SU-DHL-6 (cell line): ENCODE data around the gene CBFA2T3.

ENCODE experiments used
- H2AFZ ChIP-seq: fragments of 200-600 bp; sonication (generic); 2 replicates; pipeline ENCODE4 v1.6.1; 2014; ENCODE audit warnings: low read depth, mild to moderate bottlenecking, moderate library complexity, mixed read lengths, antibody characterized with exemption, low read length; ENCODE audit not compliant: severe bottlenecking
- H3F3A ChIP-seq: fragments of 200-600 bp; shearing (Covaris generic); 2 replicates; pipeline ENCODE4 v1.6.0; 2016; ENCODE audit warnings: antibody characterized with exemption, mild to moderate bottlenecking; ENCODE audit not compliant: insufficient read depth
- H3K27ac ChIP-seq: fragments of 200-600 bp; sonication (generic); 2 replicates; pipeline ENCODE4 v1.5.1; 2016; ENCODE audit warnings: low read depth, mild to moderate bottlenecking, low read length, moderate library complexity, mixed read lengths
- H3K27me3 ChIP-seq: fragments of 200-600 bp; sonication (generic), shearing (Covaris generic); 2 replicates; pipeline ENCODE4 v1.6.0; 2014; ENCODE audit warnings: mild to moderate bottlenecking, low read length
- H3K36me3 ChIP-seq: fragments of 200-600 bp; sonication (generic); 2 replicates; pipeline ENCODE4 v1.6.1; 2014; ENCODE audit warnings: mild to moderate bottlenecking, low read length, mixed read lengths
- H3K4me2 ChIP-seq: fragments of 300-600, 200-600 bp; shearing (Covaris generic), sonication (generic); 2 replicates; pipeline ENCODE4 v1.6.0; 2014; ENCODE audit warnings: low read length, low read depth, mild to moderate bottlenecking; ENCODE audit not compliant: poor library complexity, severe bottlenecking
- H3K4me3 ChIP-seq: fragments of 200-600 bp; sonication (generic); 2 replicates; pipeline ENCODE4 v1.5.1; 2014; ENCODE audit warnings: antibody characterized with exemption, low read length, mild to moderate bottlenecking, mixed read lengths; ENCODE audit not compliant: insufficient read depth, poor library complexity, severe bottlenecking
- H3K79me2 ChIP-seq: fragments of 200-600 bp; sonication (generic); 2 replicates; pipeline ENCODE4 v1.6.1; 2014; ENCODE audit warnings: mild to moderate bottlenecking, low read length, moderate library complexity; ENCODE audit not compliant: insufficient read depth
- H3K9ac ChIP-seq: fragments of 200-600 bp; sonication (generic); 2 replicates; pipeline ENCODE4 v1.7.0; 2014; ENCODE audit warnings: mild to moderate bottlenecking, low read length
- H3K9me2 ChIP-seq: fragments of 200-600 bp; sonication (generic); replicated peaks from 2 replicates; pipeline ENCODE4 v1.6.1; 2014; ENCODE audit warnings: low read length; ENCODE audit not compliant: insufficient read depth
- H3K9me3 ChIP-seq: fragments of 200-600 bp; sonication (generic); 2 replicates; pipeline ENCODE4 v1.6.1; 2014; ENCODE audit warnings: low read length, mixed read lengths; ENCODE audit not compliant: insufficient read depth
- H4K20me1 ChIP-seq: fragments of 200-600 bp; sonication (generic); 2 replicates; pipeline ENCODE4 v1.6.1; 2014; ENCODE audit warnings: low read depth, mild to moderate bottlenecking, antibody characterized with exemption, low read length, moderate library complexity, mixed read lengths
- EZH2phosphoT487 ChIP-seq: fragments of 200-600 bp; sonication (generic), shearing (Covaris generic); conservative IDR thresholded peaks from 2 replicates; pipeline ENCODE4 v1.6.1; 2018; ENCODE audit warnings: mild to moderate bottlenecking, antibody characterized with exemption, low read length, moderate library complexity, mixed read lengths
- TF ChIP-seq, protein P1 (sequence below): fragments of 200-600 bp; sonication (generic); IDR thresholded peaks from one replicate; pipeline ENCODE4 v1.5.1; 2017; ENCODE audit warnings: antibody characterized with exemption, mild to moderate bottlenecking, low read length, moderate library complexity; ENCODE audit not compliant: insufficient read depth, poor library complexity, severe bottlenecking

CBFA2T3 gene

DNA sequence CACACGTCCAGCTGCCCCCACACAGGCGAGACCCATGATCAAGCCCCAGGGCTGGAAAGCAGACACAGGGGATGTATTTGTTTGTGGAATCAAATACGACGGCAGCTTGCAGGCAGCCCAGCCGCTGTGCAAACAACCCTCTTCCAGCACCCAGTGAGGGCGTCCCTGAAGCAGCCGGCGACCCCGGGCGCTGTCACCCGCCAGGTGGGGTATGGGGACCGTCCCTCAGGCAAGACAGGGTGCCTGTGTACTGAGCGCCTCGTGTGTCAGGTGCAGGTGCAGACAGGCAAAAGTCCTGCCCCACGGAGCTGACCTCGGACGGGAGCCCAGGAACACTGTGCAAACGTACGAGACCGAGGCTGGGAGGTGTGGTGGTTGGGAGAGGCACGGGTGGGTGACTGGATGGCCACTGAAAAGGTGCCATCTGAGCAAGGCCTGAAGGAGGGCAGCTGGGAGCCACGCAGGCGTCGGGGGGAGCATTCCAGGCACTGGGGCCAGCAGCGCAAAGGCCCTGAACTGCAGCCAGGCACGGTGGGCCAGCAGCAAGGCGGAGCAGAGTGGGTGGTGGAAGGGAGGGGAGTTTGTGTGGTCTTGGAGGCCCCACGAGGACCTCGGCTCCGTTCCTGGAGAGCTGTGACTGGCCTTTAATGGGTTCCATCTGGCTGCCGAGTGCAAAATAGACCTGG is 48.5 kb downstream of the CBFA2T3 start:
- Histone ChIP-seq H3K9me2 (no peaks in the 10 kb centered on the region), H3F3A (no peaks in the 10 kb centered on the region), H3K36me3 (no peaks in the 10 kb centered on the region), H3K9ac (no peak overlapping the region), H3K4me3 (no peak overlapping the region), H3K27ac (no peak overlapping the region), H3K4me2 (no peak overlapping the region), H3K79me2 (peaks cover 95% of the 10 kb centered on the region), H4K20me1 (peaks cover 11% of the 10 kb centered on the region; the same call in 1 of the 2 replicates), H3K27me3 (no peaks in the 10 kb centered on the region), H2AFZ (no peak overlapping the region), H3K9me3 (no peaks in the 10 kb centered on the region)
- TF ChIP-seq, protein P1, sequence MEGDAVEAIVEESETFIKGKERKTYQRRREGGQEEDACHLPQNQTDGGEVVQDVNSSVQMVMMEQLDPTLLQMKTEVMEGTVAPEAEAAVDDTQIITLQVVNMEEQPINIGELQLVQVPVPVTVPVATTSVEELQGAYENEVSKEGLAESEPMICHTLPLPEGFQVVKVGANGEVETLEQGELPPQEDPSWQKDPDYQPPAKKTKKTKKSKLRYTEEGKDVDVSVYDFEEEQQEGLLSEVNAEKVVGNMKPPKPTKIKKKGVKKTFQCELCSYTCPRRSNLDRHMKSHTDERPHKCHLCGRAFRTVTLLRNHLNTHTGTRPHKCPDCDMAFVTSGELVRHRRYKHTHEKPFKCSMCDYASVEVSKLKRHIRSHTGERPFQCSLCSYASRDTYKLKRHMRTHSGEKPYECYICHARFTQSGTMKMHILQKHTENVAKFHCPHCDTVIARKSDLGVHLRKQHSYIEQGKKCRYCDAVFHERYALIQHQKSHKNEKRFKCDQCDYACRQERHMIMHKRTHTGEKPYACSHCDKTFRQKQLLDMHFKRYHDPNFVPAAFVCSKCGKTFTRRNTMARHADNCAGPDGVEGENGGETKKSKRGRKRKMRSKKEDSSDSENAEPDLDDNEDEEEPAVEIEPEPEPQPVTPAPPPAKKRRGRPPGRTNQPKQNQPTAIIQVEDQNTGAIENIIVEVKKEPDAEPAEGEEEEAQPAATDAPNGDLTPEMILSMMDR = no peak
- no peak for TF ChIP-seq EZH2phosphoT487

DNA sequence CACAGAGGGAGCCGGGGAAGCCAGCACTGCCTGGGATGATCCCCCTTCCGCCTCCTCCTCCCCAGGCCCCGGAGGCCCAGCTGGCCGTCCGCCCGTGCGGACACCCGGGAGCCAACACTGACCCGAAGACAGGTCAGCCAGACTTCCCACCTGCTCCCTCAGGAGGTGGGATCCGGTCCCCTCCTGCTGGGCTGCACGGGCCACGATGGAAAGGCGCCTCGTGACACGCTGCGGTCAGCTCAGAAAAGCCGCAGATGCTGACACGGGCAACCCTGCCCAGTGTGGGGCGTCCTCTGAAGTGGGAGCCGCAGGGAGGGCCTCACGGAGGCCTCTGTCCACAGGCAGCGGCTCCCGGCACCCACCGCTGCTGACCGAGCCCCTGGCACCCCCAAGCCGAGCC is 49.3 kb downstream of the CBFA2T3 start:
- Histone ChIP-seq H3K9ac (no peak overlapping the region), H4K20me1 (peaks cover 11% of the 10 kb centered on the region; the same call in 1 of the 2 replicates), H2AFZ (no peak overlapping the region), H3K27me3 (no peaks in the 10 kb centered on the region), H3K79me2 (peaks cover 98% of the 10 kb centered on the region), H3K27ac (no peak overlapping the region), H3K4me2 (no peak overlapping the region), H3K36me3 (no peaks in the 10 kb centered on the region), H3K9me3 (no peaks in the 10 kb centered on the region), H3K4me3 (no peak overlapping the region), H3K9me2 (no peaks in the 10 kb centered on the region), H3F3A (no peaks in the 10 kb centered on the region)
- TF ChIP-seq, protein P1 = no peak
- no peak for TF ChIP-seq EZH2phosphoT487

DNA sequence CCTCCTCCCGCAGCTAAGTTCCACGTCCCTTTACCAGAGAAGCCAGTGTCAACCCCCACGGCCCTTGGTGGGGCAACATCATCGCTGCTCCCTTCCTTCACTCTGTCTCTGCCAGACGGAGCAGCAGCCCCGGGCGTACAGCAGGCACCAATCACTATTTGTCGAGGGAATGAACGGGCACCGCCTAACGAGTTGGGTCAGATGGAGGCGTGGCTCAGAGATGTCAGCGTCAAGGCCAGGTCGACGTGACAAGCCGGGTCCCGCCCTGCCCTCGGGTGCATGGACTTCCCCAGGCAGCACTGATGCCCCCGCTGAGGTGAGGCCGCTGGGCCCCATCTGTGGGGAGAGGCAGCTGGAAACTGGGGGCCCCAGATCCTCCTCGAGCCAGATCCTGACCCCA is 50.0 kb downstream of the CBFA2T3 start:
- no peak for TF ChIP-seq EZH2phosphoT487
- TF ChIP-seq, protein P1 = no peak
- Histone ChIP-seq H2AFZ (no peak overlapping the region), H4K20me1 (peaks cover 11% of the 10 kb centered on the region; the same call in 1 of the 2 replicates), H3K36me3 (no peaks in the 10 kb centered on the region), H3K27me3 (no peaks in the 10 kb centered on the region), H3K9me3 (no peaks in the 10 kb centered on the region), H3K79me2 (peaks cover 98% of the 10 kb centered on the region), H3K4me2 (no peak overlapping the region), H3K9me2 (no peaks in the 10 kb centered on the region), H3F3A (no peaks in the 10 kb centered on the region), H3K27ac (no peak overlapping the region), H3K4me3 (no peak overlapping the region), H3K9ac (no peak overlapping the region)
